ENCODE data around the gene HORMAD2.

The HORMAD2 gene

DNA sequence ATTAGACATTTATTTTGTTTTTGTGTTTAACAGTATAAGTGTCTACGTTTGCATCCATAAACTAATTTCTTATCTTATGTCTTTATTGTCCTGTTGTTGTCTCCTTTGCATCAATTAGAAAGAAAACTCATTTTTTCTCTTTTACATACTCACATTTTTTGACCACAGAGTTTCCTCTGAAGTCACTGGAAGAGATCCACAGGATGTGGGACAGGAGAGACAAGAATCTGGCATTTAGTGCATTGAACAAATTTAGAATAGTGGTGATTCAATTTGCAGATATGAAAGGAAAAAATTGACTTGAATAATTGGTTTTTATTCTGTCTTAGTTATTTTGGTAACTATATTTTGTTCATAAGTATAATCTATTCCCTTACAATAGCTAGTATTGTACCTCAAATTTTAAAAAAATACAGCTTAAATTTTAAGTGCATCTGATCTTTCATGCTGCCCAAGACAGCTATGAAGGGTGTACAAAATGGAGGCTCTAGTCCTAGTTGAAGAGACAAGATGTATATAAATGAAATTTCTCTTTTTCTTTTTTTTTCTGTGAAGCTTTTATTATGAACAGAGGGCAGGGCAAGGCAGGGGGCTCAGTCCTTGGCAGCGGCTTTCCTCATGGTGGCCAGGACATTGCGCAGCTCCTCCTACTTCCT, 24.4 kb downstream of the HORMAD2 start:
- in situ Hi-C loops (cut with MboI; ENCODE audit: low sequenced_read_pairs): no loop called here

GRCh38 chr22:30105483-30105882, 25.2 kb downstream of the HORMAD2 start:
- in situ Hi-C loops (cut with MboI; ENCODE audit: low sequenced_read_pairs): no loop called here

- in situ Hi-C loops (cut with MboI; ENCODE audit: low sequenced_read_pairs): no loop called here
These were observed 33.2 kb downstream of the HORMAD2 start for GRCh38 chr22:30113494-30113893.

DNA sequence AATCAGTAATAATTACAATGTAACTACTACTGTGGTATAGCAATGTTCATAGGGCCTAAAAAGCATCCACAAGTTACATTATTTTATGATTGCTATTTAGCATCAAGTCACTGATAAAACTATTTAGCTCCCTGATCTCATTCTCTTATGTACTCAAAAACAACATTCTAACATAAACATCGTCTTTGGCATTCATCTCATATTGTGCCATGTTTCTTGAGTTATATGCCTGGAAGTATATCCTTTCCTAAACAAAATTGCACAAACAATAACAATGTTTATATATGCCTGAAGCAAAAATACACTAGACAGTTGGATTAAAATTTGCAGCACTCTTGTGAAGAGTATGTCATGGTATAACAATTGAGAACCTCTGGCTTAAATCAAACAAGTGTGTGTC, 34.1 kb downstream of the HORMAD2 start:
- in situ Hi-C loops (cut with MboI; ENCODE audit: low sequenced_read_pairs): no loop called here

- in situ Hi-C loops (cut with MboI; ENCODE audit: low sequenced_read_pairs): no loop called here
These were observed 35.4 kb downstream of the HORMAD2 start for GRCh38 chr22:30115705-30116104.

DNA sequence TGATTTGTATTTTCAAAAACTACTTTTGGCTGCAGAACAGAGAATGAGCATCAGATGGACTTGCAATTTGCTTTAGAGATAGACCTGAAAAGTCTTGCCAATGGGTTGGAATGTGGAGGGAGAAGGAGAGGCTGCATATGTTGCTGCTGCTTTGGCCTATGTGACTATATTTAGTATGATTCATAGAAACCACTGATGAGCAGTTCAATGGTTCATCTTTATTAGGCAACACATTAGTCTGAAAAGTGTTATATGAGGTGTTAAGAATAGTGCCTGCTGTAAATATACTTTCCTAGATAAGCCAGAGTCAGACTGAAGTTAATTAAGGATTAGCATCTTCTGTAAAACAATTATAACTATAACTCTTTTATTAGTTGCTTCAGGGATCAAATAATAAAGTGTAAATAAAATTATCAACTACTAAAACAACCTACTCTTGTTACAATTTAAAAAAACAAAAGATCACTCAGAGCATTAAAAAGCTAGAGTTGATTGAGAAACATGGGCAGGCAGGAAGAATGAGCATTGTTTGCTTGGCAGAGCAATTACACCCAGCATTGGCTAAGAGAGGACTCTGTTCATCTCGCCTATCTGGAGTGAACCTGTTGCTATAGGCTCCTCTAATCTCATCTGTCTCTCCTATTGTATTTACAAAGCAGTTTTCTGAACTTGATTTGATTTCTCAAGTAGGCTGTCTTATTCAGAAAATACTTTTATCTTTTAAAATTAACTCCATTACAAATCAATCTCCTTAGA, 36.3 kb downstream of the HORMAD2 start:
- in situ Hi-C loops (cut with MboI; ENCODE audit: low sequenced_read_pairs): no loop called here

GRCh38 chr22:30117256-30117655, 37.0 kb downstream of the HORMAD2 start:
- in situ Hi-C loops (cut with MboI; ENCODE audit: low sequenced_read_pairs): no loop called here

DNA sequence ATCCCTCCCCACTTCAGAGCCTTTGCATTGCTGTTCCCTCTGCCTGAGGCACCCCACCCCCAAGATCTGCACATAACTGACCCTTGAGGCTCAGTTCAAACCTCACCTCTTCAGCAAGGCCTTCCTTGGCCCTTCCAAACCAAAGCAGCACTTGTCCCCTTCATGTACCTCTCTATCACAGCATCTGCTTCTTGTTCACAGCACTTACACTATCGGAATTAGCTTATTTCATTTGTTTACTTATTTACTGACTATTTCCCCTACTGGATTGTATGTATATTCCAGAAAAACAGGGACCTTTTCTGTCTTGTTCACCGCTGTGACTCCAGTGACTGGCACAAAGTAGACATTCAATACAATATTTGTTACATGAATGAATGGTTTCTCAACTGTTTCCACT, 38.0 kb downstream of the HORMAD2 start:
- in situ Hi-C loops (cut with MboI; ENCODE audit: low sequenced_read_pairs): no loop called here

DNA sequence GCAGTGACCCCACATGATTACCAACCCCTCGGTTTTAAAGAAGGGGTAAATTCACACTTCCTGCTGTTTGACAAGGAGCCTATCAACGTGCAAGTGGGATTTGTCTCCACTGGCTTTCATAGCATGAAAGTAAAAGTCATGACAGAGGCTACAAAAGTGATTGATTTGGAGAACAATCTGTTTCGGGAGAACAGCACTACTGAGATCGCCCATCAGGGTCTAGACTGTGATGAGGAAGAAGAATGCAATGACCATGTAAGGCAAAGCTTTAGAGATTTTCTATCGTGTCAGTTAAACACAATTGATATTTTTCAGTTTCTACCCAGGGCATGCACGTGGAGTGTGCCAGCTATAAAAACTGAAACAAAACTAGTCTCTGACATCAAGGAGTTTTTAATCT, 41.7 kb downstream of the HORMAD2 start:
- in situ Hi-C loops (cut with MboI; ENCODE audit: low sequenced_read_pairs): no loop called here

GRCh38 chr22:30123463-30123862, 43.2 kb downstream of the HORMAD2 start:
- in situ Hi-C loops (cut with MboI; ENCODE audit: low sequenced_read_pairs): no loop called here

DNA sequence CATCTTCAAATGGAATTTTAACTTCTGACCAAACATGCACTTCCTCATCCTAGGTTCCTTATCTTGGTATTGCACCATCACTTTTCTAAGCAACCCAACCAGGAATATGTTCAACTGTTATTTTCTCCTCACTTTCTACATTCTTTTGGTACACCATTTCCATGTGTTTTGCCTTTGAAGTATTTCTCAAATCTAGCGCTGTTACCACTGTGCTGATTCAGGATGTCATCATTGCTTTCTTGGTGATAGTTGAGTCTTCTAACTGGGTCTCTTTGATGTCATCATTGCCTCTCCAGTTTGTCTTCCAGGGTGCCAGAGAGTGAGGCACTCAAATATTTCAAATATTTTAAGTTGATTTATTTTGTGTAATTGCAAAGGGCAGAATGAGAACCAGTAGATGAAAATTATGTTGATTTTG, 47.5 kb downstream of the HORMAD2 start:
- in situ Hi-C loops (cut with MboI; ENCODE audit: low sequenced_read_pairs): no loop called here

DNA sequence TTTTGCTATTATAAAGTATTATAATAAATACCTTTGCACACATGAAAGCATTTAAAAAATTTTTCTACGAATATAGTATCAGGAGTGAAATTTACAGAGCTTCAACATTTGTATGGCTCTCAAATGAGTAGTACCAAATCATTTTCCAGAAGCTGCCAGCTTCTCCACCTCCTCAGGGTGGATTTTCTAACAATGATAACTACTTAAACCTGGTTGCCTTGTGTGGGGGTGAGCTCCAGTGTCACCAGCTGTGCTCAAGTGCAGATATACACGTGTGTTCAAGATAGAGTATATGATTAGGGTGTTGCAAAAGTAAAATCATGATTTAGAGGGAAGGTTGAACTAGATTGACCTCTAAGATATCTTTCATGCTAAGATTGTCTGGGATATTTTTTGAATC, 48.2 kb downstream of the HORMAD2 start:
- in situ Hi-C loops (cut with MboI; ENCODE audit: low sequenced_read_pairs): no loop called here

DNA sequence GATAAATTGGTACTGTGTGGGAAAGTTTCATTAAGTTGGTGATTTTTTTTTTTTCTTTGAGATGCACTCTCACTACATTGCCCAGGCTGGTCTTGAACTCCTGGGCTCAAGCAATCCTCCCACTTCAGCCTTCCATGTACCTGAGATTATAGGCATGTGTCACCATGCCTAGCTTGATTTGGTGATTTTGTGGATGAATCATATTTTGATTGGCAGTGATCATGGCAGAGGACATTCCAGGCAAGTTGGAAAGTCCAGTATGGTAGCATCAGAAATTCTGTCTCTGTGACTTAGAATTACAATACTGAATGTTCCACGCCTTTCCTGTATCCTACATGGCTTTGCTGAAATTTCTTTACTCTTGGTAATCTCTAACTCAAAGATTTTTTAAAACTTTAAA, 49.4 kb downstream of the HORMAD2 start:
- in situ Hi-C loops (cut with MboI; ENCODE audit: low sequenced_read_pairs): no loop called here

- in situ Hi-C loops (cut with MboI; ENCODE audit: low sequenced_read_pairs): no loop called here
These were observed 52.2 kb downstream of the HORMAD2 start for GRCh38 chr22:30132290-30132996.

DNA sequence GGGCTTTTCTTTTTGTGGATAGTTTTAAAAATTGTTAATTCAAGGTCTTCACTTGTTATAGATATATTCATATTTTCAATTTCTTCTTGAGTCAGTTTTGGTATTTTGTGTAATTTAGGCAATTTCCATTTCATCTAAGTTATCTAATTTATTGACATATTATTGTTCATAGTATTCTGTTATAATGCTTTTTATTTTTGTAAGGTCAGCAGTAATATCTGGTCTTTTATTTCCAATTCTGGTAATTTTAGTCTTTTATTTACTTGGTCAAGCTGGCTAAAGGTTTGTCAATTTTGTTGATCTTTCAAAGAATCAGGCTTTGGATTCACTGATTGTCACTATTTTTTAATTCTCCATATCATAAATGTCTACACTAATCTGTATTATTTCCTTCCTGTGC, 60.1 kb downstream of the HORMAD2 start:
- in situ Hi-C loops (cut with MboI; ENCODE audit: low sequenced_read_pairs): no loop called here

DNA sequence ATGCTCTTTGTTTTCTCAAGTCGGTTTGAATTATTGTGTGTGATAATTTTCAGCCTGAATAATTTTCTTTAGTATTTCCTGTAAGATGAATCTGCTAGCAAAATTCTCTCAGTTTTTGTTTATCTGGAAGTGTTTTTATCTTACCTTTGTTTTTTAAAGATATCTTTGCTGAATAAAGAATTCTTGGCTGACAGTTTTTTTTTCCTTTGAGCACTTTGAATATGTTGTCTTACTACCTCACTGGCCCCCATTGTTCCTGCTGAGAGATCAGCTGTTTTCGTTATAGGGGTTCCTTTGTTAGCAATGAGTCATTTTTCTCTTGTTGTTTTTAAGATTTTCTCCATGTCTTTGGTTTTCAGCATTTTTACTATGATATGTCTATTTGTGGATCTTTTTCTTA, 63.0 kb downstream of the HORMAD2 start:
- in situ Hi-C loops (cut with MboI; ENCODE audit: low sequenced_read_pairs): no loop called here

DNA sequence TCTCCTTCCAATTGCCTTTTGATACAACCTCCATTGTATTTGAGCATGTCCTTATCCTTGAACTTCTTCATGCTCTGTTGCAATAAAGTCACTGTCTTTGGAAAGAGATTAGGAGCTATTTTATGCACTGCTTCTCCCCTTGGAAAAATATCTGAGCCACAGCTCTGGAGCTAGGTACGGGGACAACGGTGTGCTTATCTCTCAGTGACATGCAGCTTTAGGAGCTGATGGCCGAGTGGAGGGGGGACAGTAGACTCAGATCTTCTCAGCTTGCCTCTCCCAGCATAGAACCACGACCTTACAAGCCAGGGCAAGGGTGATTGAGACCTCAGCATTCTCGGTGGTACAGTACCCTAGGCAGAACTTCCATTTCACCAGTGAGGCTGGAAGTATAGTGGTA, 64.1 kb downstream of the HORMAD2 start:
- in situ Hi-C loops (cut with MboI; ENCODE audit: low sequenced_read_pairs): no loop called here

DNA sequence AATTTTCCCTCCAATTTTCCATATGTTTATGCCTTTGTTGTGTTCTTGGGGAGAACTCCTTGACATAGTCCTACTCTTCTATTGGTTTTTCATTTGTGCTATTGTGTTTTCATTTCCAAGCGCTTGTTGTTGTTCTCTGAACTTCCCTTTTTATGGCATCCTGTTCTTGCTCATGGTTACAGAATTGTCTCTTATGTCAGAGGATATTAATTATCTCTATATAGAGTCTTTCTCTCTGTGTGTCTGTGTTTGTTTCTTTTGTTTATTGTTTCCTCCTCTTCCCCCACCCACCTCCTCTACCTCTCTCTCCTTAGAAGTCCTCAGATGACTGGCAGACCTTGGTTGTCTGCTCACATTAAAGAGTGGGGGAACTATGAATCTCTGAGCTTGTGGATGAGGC, 69.9 kb downstream of the HORMAD2 start:
- in situ Hi-C loops (cut with MboI; ENCODE audit: low sequenced_read_pairs): no loop called here

DNA sequence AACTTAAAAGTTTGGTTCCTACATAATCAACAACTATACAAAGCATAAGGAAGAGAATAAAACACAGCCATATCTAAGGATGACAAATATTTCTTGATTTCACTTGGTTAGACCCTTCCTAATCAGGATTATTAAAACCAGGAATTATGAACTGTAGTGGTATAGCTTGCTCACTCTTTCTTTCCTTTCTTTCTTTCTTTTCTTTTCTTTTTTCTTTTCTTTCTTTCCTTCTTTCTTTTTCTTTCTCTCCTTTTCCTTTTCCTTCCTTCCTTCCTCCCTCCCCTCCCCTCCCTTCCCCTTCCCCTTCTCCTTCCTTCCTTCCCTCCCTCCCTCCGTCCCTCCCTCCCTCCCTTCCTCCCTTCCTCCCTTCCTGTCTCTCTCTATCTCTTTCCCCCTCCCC, 78.0 kb downstream of the HORMAD2 start:
- in situ Hi-C loops (cut with MboI; ENCODE audit: low sequenced_read_pairs): no loop called here

DNA sequence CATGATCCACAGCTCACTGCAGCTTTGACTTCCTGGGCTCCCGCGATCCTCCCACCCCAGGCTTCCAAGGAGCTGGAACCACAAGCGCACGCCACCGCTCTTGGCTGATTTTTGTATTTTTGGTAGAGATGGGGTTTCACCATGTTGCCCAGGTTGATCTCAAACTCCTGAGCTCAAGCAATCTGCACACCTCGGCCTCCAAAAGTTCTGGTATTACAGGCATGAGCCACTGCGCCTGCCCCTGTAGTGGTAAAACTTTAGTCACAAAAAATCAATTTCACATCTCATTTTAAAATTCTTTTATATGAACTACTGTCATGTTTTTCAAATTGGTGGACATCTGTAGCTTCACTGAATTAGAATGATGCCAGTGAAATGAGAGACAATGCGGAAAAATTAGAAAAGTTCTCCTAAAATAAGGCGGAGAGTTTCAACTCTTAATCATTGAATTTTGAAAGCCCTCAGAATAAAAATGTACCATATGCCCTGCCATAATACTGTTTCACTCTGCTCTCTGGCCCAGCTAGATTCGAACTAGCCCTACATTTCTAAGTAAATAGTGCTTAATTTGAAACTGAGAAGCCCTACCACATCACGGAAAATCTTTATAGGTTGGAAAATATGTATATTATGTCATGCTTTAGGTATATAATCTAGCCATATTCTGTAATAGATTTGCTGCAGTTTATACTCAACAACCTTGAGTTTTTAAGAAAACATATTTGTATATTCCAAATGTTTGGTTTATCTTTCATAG, 78.7 kb downstream of the HORMAD2 start:
- in situ Hi-C loops (cut with MboI; ENCODE audit: low sequenced_read_pairs): no loop called here
